ENCODE measurements around the gene ASIC3.

ASIC3 gene

GRCh38 chr7:151014950-151015349 is 33.4 kb upstream of the ASIC3 start:
- no peak for TF ChIP-seq ZFX (IDR thresholded peaks at IDR 0.05)
- TF ChIP-seq CTCF (conservative IDR thresholded peaks at IDR 0.05): no peak
- no peak overlapping the region for H3K27ac ChIP-seq

DNA sequence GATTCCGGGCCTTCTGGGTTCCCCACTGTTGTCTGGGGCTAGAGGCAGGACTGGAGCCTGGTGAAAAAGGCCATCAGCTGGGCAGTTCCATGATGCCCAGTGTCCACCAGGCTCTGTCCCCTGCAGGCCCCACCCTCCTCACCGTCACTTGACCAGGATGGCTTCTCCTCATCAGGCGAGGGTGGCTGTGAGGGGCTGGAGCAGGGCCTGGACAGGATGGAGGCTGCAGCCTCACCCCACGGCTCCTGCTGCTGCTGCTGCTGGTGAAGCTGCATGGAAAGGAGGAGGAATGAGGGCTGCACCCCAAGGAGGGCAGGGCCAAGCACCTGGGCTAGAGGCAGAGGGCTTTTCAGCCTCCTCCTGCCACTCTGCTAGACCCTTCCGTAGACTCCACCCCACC is 32.4 kb upstream of the ASIC3 start:
- TF ChIP-seq CTCF (conservative IDR thresholded peaks at IDR 0.05) (no peak), ZFX (IDR thresholded peaks at IDR 0.05) (no peak)

GRCh38 chr7:151016505-151016904 is 31.8 kb upstream of the ASIC3 start:
- no peak overlapping the region; the same call in 1 of the 2 replicates for H3K27ac ChIP-seq
- TF ChIP-seq CTCF (conservative IDR thresholded peaks at IDR 0.05) (no peak), ZFX (IDR thresholded peaks at IDR 0.05) (no peak)

More for the DNA sequence above, 32.4 kb upstream of the ASIC3 start:
- H3K27ac ChIP-seq: no peak overlapping the region

DNA sequence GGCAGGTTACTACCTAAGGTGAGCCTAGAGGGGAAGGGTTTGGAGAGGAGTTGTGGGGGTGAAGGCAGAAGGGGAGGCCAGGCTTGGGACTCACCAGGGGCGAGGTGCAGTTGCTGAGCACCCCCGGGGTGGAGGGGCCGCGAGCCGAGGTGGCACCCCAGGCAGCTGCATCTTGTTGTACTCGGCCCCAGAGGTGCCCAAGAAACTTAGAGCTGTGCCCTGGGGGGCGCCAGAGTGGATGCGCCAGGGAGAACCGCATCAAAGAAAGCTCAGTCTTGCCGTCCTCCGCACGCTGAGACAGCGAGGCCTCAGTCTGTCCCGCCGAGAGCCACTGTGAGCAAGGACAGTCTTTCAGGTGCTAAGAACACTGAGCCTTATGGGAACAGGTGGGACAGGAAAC is 31.4 kb upstream of the ASIC3 start:
- peak overlapping the region; percentile 92 for H3K27ac ChIP-seq
- TF ChIP-seq ZFX (IDR thresholded peaks at IDR 0.05): no peak
- no peak for TF ChIP-seq CTCF (conservative IDR thresholded peaks at IDR 0.05)

GRCh38 chr7:151017370-151017952 is 30.9 kb upstream of the ASIC3 start:
- TF ChIP-seq ZFX (IDR thresholded peaks at IDR 0.05) (no peak), CTCF (conservative IDR thresholded peaks at IDR 0.05) (no peak)
- peak overlapping the region; percentile 92 for H3K27ac ChIP-seq

DNA sequence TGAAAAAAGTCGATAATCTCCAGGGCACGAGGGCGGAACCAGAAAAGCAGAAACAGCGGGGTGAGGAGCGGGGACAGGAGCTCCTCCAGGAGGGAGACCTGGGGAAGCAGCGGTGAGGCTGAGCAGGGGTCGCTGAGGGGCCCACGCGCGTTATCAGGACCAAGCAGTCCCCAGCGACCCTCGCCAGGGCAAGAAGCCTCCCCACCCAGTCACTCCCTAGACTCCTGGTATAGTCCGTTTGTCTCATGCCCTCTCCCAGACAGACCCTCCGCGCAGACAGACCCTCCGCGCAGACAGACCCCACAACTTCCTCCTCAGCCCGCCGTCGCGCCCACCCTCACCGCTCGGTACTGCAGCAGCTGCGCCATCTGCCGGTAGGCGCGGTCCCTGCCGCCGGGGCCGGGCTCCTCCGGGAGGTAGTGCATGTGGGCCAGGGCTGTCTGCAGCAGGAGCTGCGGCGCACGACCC is 30.3 kb upstream of the ASIC3 start:
- peak overlapping the region; percentile 92 for H3K27ac ChIP-seq
- TF ChIP-seq ZFX (IDR thresholded peaks at IDR 0.05): no peak
- peak; percentile 100 for TF ChIP-seq CTCF (conservative IDR thresholded peaks at IDR 0.05)

- peak overlapping the region; percentile 92 for H3K27ac ChIP-seq
- TF ChIP-seq ZFX (IDR thresholded peaks at IDR 0.05): peak; percentile 85; the same call in 1 of the 2 replicates
- TF ChIP-seq CTCF (conservative IDR thresholded peaks at IDR 0.05): peak; percentile 71
These were observed 29.8 kb upstream of the ASIC3 start for GRCh38 chr7:151018421-151019129.
